ENCODE results near the gene ARID5B. TPM values are rescaled to one million over a fixed set of nuclear protein-coding genes. Genes with fewer than 3 reads are reported as not detected.

The ARID5B gene
- polyA plus RNA-seq, 1 donor from 2014 or later: 2.1 TPM

DNA sequence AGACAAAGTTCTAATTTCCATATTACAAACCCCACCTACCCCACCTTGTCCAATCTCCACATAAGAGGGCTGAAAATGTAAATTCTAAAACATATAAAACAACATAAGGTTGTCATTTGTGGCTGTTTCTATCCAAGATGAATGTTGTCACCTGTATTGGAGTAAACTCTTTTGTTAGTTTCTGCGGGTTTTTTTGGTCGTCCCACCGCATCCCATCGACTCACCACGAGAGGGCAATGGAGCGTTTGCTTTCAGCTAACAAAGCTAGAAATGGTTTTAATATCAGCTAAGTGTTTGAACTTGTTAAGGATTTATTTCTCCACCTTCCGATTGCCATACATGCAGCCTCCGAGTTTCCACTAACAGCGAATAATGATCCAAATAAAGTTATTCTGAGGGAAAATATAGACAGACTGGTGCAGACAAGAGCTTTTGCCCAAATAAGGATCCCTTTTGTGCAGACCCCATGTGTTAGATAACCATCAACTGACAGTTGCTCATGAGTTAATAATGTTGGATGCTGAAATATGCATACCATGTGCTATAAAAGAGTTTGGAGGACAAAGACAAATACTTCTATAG, 137.2 kb downstream of the ARID5B start:
- Histone ChIP-seq H3K79me2 (replicated peaks; ENCODE audit: insufficient read depth, low read length) (no peaks in the 10 kb centered on the region), H3K4me3 (ENCODE audit: low read length) (no peak overlapping the region), H2AFZ (ENCODE audit: low read depth, low read length) (no peak overlapping the region), H3K36me3 (ENCODE audit: insufficient read depth, low read length) (no peaks in the 10 kb centered on the region), H3K9ac (ENCODE audit: low read length) (no peak overlapping the region), H3K9me2 (ENCODE audit: insufficient read depth, low read length) (no peaks in the 10 kb centered on the region), H3K27me3 (ENCODE audit: insufficient read depth, low read depth, low read length) (no peaks in the 10 kb centered on the region), H3F3A (ENCODE audit: insufficient read depth, low read length, poor library complexity, severe bottlenecking) (no peaks in the 10 kb centered on the region), H3K27ac (ENCODE audit: low read length) (peak overlapping the region; percentile 14), H3K4me2 (ENCODE audit: low read length) (no peak overlapping the region), H3K9me3 (ENCODE audit: low read length) (no peaks in the 10 kb centered on the region), H4K20me1 (ENCODE audit: insufficient read depth) (no peaks in the 10 kb centered on the region)
- TF ChIP-seq EZH2 (IDR thresholded peaks at IDR 0.05; ENCODE audit: borderline replicate concordance, insufficient read depth, low read length, poor library complexity, severe bottlenecking) (no peak), EP300 (conservative IDR thresholded peaks at IDR 0.05; ENCODE audit: poor library complexity, severe bottlenecking) (no peak), MXI1 (conservative IDR thresholded peaks at IDR 0.05; ENCODE audit: poor library complexity, severe bottlenecking) (peak; percentile 24), TAF1 (IDR thresholded peaks at IDR 0.05; ENCODE audit: low read depth) (no peak), POLR2AphosphoS5 (IDR thresholded peaks at IDR 0.05) (no peak), SMC3 (conservative IDR thresholded peaks at IDR 0.05; ENCODE audit: poor library complexity) (peak; percentile 92), RAD21 (conservative IDR thresholded peaks at IDR 0.05) (peak; percentile 92)
- TF ChIP-seq, protein P1, sequence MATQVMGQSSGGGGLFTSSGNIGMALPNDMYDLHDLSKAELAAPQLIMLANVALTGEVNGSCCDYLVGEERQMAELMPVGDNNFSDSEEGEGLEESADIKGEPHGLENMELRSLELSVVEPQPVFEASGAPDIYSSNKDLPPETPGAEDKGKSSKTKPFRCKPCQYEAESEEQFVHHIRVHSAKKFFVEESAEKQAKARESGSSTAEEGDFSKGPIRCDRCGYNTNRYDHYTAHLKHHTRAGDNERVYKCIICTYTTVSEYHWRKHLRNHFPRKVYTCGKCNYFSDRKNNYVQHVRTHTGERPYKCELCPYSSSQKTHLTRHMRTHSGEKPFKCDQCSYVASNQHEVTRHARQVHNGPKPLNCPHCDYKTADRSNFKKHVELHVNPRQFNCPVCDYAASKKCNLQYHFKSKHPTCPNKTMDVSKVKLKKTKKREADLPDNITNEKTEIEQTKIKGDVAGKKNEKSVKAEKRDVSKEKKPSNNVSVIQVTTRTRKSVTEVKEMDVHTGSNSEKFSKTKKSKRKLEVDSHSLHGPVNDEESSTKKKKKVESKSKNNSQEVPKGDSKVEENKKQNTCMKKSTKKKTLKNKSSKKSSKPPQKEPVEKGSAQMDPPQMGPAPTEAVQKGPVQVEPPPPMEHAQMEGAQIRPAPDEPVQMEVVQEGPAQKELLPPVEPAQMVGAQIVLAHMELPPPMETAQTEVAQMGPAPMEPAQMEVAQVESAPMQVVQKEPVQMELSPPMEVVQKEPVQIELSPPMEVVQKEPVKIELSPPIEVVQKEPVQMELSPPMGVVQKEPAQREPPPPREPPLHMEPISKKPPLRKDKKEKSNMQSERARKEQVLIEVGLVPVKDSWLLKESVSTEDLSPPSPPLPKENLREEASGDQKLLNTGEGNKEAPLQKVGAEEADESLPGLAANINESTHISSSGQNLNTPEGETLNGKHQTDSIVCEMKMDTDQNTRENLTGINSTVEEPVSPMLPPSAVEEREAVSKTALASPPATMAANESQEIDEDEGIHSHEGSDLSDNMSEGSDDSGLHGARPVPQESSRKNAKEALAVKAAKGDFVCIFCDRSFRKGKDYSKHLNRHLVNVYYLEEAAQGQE (IDR thresholded peaks at IDR 0.05; ENCODE audit: borderline replicate concordance): no peak
- TF ChIP-seq, protein P2, sequence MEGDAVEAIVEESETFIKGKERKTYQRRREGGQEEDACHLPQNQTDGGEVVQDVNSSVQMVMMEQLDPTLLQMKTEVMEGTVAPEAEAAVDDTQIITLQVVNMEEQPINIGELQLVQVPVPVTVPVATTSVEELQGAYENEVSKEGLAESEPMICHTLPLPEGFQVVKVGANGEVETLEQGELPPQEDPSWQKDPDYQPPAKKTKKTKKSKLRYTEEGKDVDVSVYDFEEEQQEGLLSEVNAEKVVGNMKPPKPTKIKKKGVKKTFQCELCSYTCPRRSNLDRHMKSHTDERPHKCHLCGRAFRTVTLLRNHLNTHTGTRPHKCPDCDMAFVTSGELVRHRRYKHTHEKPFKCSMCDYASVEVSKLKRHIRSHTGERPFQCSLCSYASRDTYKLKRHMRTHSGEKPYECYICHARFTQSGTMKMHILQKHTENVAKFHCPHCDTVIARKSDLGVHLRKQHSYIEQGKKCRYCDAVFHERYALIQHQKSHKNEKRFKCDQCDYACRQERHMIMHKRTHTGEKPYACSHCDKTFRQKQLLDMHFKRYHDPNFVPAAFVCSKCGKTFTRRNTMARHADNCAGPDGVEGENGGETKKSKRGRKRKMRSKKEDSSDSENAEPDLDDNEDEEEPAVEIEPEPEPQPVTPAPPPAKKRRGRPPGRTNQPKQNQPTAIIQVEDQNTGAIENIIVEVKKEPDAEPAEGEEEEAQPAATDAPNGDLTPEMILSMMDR (IDR thresholded peaks at IDR 0.05; ENCODE audit: poor library complexity, severe bottlenecking): peak; percentile 88

- no peak for TF ChIP-seq POLR2AphosphoS5 (IDR thresholded peaks at IDR 0.05)
- no peak for TF ChIP-seq EP300 (conservative IDR thresholded peaks at IDR 0.05; ENCODE audit: poor library complexity, severe bottlenecking)
- TF ChIP-seq RAD21 (conservative IDR thresholded peaks at IDR 0.05): no peak
- TF ChIP-seq MXI1 (conservative IDR thresholded peaks at IDR 0.05; ENCODE audit: poor library complexity, severe bottlenecking): no peak
- no peak for TF ChIP-seq EZH2 (IDR thresholded peaks at IDR 0.05; ENCODE audit: borderline replicate concordance, insufficient read depth, low read length, poor library complexity, severe bottlenecking)
- no peak for TF ChIP-seq TAF1 (IDR thresholded peaks at IDR 0.05; ENCODE audit: low read depth)
- TF ChIP-seq, protein P2 (IDR thresholded peaks at IDR 0.05; ENCODE audit: poor library complexity, severe bottlenecking): no peak
- TF ChIP-seq, protein P1 (IDR thresholded peaks at IDR 0.05; ENCODE audit: borderline replicate concordance): no peak
- Histone ChIP-seq H3F3A (ENCODE audit: insufficient read depth, low read length, poor library complexity, severe bottlenecking) (no peaks in the 10 kb centered on the region), H3K9me3 (ENCODE audit: low read length) (no peaks in the 10 kb centered on the region), H3K4me2 (ENCODE audit: low read length) (no peak overlapping the region), H3K27me3 (ENCODE audit: insufficient read depth, low read depth, low read length) (no peaks in the 10 kb centered on the region), H2AFZ (ENCODE audit: low read depth, low read length) (no peak overlapping the region), H3K9me2 (ENCODE audit: insufficient read depth, low read length) (no peaks in the 10 kb centered on the region), H3K4me3 (ENCODE audit: low read length) (no peak overlapping the region), H3K36me3 (ENCODE audit: insufficient read depth, low read length) (no peaks in the 10 kb centered on the region), H3K27ac (ENCODE audit: low read length) (no peak overlapping the region), H3K79me2 (replicated peaks; ENCODE audit: insufficient read depth, low read length) (no peaks in the 10 kb centered on the region), H3K9ac (ENCODE audit: low read length) (no peak overlapping the region), H4K20me1 (ENCODE audit: insufficient read depth) (no peaks in the 10 kb centered on the region)
Measured at GRCh38 chr10:62039954-62040353, 138.5 kb downstream of the ARID5B start.

Data from neural cell (in vitro differentiated cells).